ENCODE data around the gene TYRO3. TPM values are rescaled to one million over a fixed set of nuclear protein-coding genes. Genes with fewer than 3 reads are reported as not detected.

TYRO3 gene
- total and polyA plus RNA-seq, 2 of the 13 experiments (the other 11 are each of a cell fraction or from before 2014, with no cell fraction given): 24.0 to 43.6 TPM

DNA sequence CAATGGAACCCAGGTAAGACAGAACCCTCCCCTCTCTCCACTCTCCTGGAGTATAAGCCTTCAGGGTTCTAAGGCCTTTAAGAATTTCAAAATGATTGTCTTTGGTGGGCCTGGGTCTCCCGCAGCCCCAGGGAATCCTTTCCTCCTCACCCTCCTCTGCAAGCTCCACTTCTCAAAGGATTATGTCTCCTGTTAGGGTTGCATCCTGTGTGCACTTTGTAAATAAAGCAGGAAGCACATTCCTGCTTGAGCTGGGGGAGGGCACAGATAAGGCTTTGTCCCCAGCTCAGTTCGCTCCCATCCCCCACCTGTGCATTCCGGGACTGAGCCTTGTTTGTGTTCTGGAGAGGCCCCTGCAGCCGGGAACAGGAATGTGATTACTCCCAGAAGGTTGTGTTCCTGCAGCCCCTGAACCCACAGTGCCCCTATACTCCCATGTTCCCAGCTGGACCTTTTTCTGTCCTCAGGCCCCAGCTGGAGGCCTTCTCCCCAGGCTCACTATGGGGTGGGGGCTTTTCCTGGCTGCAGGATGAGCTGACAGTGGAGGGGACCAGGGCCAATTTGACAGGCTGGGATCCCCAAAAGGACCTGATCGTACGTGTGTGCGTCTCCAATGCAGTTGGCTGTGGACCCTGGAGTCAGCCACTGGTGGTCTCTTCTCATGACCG lies 9.5 kb downstream of the TYRO3 start (continued):
- TF ChIP-seq, protein P1, sequence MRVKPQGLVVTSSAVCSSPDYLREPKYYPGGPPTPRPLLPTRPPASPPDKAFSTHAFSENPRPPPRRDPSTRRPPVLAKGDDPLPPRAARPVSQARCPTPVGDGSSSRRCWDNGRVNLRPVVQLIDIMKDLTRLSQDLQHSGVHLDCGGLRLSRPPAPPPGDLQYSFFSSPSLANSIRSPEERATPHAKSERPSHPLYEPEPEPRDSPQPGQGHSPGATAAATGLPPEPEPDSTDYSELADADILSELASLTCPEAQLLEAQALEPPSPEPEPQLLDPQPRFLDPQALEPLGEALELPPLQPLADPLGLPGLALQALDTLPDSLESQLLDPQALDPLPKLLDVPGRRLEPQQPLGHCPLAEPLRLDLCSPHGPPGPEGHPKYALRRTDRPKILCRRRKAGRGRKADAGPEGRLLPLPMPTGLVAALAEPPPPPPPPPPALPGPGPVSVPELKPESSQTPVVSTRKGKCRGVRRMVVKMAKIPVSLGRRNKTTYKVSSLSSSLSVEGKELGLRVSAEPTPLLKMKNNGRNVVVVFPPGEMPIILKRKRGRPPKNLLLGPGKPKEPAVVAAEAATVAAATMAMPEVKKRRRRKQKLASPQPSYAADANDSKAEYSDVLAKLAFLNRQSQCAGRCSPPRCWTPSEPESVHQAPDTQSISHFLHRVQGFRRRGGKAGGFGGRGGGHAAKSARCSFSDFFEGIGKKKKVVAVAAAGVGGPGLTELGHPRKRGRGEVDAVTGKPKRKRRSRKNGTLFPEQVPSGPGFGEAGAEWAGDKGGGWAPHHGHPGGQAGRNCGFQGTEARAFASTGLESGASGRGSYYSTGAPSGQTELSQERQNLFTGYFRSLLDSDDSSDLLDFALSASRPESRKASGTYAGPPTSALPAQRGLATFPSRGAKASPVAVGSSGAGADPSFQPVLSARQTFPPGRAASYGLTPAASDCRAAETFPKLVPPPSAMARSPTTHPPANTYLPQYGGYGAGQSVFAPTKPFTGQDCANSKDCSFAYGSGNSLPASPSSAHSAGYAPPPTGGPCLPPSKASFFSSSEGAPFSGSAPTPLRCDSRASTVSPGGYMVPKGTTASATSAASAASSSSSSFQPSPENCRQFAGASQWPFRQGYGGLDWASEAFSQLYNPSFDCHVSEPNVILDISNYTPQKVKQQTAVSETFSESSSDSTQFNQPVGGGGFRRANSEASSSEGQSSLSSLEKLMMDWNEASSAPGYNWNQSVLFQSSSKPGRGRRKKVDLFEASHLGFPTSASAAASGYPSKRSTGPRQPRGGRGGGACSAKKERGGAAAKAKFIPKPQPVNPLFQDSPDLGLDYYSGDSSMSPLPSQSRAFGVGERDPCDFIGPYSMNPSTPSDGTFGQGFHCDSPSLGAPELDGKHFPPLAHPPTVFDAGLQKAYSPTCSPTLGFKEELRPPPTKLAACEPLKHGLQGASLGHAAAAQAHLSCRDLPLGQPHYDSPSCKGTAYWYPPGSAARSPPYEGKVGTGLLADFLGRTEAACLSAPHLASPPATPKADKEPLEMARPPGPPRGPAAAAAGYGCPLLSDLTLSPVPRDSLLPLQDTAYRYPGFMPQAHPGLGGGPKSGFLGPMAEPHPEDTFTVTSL (CRISPR knock-in tag; IDR thresholded peaks at IDR 0.05; ENCODE audit: borderline replicate concordance): peak; percentile 73; the same call in 1 of the 2 replicates
- TF ChIP-seq, protein P2, sequence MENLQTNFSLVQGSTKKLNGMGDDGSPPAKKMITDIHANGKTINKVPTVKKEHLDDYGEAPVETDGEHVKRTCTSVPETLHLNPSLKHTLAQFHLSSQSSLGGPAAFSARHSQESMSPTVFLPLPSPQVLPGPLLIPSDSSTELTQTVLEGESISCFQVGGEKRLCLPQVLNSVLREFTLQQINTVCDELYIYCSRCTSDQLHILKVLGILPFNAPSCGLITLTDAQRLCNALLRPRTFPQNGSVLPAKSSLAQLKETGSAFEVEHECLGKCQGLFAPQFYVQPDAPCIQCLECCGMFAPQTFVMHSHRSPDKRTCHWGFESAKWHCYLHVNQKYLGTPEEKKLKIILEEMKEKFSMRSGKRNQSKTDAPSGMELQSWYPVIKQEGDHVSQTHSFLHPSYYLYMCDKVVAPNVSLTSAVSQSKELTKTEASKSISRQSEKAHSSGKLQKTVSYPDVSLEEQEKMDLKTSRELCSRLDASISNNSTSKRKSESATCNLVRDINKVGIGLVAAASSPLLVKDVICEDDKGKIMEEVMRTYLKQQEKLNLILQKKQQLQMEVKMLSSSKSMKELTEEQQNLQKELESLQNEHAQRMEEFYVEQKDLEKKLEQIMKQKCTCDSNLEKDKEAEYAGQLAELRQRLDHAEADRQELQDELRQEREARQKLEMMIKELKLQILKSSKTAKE (CRISPR knock-in tag; IDR thresholded peaks at IDR 0.05; ENCODE audit: borderline replicate concordance): peak; percentile 84; the same call in 1 of the 2 replicates
- TF ChIP-seq GPN1 (CRISPR knock-in tag; IDR thresholded peaks at IDR 0.05; ENCODE audit: borderline replicate concordance) (no peak), ZNF44 (CRISPR knock-in tag; IDR thresholded peaks at IDR 0.05) (no peak), ARNT (IDR thresholded peaks at IDR 0.05) (no peak), MAFF (IDR thresholded peaks at IDR 0.05; ENCODE audit: low read depth, low read length) (no peak), ARHGAP35 (CRISPR knock-in tag; IDR thresholded peaks at IDR 0.05; ENCODE audit: borderline replicate concordance) (no peak; the same call in 1 of the 2 replicates), BRCA1 (CRISPR knock-in tag; IDR thresholded peaks at IDR 0.05) (no peak), TCF7L2 (IDR thresholded peaks at IDR 0.05; ENCODE audit: low read depth, low read length) (no peak), JARID2 (CRISPR knock-in tag; IDR thresholded peaks at IDR 0.05; ENCODE audit: insufficient replicate concordance) (no peak), ZNF335 (CRISPR knock-in tag; IDR thresholded peaks at IDR 0.05) (0 out of 2 replicates have a peak, but pooled peaks have one; percentile 57), ZNF367 (CRISPR knock-in tag; IDR thresholded peaks at IDR 0.05; ENCODE audit: borderline replicate concordance) (no peak), HMG20B (CRISPR knock-in tag; conservative IDR thresholded peaks at IDR 0.05) (peak; percentile 61; the same call in 1 of the 2 replicates), ZNF83 (CRISPR knock-in tag; IDR thresholded peaks at IDR 0.05; ENCODE audit: borderline replicate concordance) (no peak), JUNB (CRISPR knock-in tag; IDR thresholded peaks at IDR 0.05; ENCODE audit: borderline replicate concordance) (no peak), TBX2 (CRISPR knock-in tag; IDR thresholded peaks at IDR 0.05; ENCODE audit: borderline replicate concordance) (peak; percentile 89), FOXA1 (IDR thresholded peaks at IDR 0.05) (peak; percentile 67), FOXA1 (CRISPR knock-in tag; IDR thresholded peaks at IDR 0.05) (peak; percentile 98), SMARCC2 (IDR thresholded peaks at IDR 0.05) (no peak), TMF1 (CRISPR knock-in tag; IDR thresholded peaks at IDR 0.05; ENCODE audit: low read depth) (no peak), ZNF101 (CRISPR knock-in tag; IDR thresholded peaks at IDR 0.05; ENCODE audit: borderline replicate concordance, low read depth) (no peak)
- TF ChIP-seq, protein P3, sequence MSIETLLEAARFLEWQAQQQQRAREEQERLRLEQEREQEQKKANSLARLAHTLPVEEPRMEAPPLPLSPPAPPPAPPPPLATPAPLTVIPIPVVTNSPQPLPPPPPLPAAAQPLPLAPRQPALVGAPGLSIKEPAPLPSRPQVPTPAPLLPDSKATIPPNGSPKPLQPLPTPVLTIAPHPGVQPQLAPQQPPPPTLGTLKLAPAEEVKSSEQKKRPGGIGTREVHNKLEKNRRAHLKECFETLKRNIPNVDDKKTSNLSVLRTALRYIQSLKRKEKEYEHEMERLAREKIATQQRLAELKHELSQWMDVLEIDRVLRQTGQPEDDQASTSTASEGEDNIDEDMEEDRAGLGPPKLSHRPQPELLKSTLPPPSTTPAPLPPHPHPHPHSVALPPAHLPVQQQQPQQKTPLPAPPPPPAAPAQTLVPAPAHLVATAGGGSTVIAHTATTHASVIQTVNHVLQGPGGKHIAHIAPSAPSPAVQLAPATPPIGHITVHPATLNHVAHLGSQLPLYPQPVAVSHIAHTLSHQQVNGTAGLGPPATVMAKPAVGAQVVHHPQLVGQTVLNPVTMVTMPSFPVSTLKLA (IDR thresholded peaks at IDR 0.05): peak; percentile 18; the same call in 1 of the 2 replicates

All from HepG2 (cell line).